GM21825 (cell line): ENCODE measurements around the gene COMMD6.

Experiments
- ATAC-seq: cut with Tn5 transposase; IDR thresholded peaks from one replicate; pipeline ENCODE4 v1.9.1; 2021; ENCODE audit warnings: mild to moderate bottlenecking, moderate library complexity; ENCODE audit not compliant: unreplicated experiment

Gene COMMD6

DNA sequence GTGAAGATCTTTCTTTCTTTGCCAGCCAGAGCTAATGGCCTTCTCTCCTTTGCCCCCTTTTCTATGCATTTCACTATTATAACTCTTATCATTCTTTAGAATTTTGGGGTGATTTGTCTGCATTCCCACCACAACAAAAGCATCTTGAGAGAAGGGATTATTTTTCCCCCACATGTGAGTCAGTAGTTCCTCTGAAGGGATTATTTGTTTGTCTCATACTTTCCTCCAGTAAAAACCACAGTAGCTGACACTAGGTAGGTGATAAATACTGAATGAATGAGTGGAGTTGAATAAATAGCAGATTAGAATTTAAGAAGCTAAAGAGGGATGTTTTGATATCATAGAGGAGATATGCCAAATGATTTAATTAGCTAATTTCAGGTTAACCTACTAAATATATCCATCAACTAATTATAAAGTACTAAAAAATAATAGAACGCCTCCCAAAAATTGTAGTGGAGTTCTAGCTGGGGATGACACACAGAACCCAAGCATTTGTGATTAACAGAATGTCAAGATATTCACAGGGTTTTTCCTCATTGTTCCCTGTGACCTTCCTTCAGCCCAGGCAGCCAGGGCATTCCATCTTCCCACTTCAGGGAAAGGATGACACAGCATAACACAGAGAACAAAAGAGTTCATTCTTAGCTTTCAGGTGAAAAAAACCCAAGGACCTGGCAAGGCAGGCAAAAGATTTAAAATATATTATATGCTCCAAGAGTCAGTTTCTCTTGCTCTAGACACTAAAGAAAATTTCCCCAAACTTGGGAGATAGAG is 52.2 kb downstream of the COMMD6 start:
- ATAC-seq: no peak

DNA sequence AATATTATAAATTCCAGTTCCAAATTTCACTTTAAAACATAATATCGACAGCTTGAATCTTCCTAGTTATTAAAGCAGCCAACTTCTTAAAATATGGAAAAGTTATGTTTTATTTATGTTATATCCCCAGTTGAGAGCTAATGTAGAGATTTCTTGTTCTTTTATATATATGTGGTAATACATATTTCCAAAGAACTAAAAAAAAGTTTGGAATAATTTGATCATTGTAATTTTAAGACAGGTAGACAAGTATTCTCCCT is 54.9 kb downstream of the COMMD6 start:
- no peak for ATAC-seq

DNA sequence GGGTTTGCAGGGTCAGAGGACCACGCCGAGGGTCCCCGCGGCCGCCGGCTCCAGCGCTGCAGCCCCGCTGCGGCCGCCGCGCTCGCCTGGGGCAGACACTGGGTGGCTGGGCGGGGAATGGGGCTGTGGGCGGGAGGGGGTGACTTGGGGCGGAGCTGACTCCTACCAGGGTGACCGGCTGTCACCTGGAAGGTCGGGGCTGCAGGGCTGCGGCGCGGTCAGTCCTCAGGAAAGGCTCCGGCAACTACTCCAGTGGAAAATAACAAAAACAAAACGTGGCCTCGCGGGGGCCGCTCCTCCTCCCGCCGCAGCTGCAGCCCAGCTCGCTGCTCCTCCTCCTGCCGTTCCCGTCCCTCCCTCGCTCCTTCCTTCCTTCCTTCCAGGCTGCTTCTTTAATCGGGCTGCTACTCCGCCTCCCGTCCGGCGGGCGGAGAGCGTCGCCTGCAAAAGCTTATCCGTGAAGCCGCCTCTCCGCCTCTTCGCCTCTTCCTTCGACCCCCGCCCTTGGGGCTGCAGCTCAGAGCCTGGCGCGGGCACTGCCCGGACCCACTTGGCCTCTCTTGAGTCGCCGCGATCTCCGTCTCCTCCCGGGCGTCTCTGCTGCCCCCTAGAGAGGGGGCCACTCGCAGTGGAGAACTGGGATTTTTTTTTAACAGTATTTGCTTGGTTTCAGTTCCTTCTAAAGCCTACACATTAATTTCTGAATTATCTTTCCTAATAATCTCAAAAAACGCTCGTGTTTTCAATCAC is 55.4 kb downstream of the COMMD6 start, which contains the start of gene TBC1D4:
TBC1D4 (minus strand) TSS at position 100 of the 750 bp plus-strand sequence. CDS start 402 bp downstream, outside the sequence.
- ATAC-seq: peak; percentile 75

DNA sequence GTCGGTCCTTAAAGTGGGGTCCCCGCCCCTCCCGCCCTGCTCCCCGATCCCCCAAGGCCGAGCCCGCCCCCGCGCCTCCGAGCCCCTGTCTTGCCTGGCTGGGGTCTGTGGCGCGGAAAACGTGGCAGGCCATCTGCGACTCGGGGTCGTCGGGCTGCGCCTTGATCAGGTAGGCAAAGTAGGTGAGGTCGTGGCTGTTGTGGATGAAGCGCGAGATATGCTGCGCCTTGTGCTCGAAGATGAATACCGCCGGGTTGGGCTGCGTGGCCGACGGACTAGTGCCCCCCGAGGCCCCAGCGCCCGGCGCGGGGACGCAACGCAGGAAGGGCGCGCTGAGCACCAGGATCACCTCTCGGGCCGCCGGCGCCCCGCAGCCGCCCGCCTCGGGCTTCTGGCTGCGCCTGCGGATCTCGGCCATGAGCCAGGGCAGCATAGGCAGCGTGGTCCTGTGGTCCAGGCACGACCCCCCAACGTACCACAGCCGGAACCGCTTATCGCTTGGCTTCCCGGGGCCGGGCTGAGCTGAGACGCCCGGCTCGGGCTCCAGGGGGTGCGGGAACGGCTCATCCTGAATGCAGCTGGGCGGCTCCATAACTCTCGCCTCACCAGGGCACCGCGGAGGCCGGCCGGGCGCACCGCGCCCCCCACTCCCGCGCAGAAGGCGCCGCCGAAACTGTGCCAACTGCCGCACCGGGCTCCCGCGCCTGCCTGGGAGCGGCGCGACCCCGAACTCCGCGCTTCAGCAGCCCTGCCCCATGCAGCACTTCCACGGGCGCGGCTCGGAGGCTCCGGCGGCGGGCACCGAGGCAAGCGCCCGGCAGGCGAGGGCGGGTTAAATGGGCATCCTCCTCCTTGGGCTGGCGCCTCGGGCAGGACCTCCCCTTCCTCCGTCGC is 56.2 kb downstream of the COMMD6 start:
- ATAC-seq: peak; percentile 27

DNA sequence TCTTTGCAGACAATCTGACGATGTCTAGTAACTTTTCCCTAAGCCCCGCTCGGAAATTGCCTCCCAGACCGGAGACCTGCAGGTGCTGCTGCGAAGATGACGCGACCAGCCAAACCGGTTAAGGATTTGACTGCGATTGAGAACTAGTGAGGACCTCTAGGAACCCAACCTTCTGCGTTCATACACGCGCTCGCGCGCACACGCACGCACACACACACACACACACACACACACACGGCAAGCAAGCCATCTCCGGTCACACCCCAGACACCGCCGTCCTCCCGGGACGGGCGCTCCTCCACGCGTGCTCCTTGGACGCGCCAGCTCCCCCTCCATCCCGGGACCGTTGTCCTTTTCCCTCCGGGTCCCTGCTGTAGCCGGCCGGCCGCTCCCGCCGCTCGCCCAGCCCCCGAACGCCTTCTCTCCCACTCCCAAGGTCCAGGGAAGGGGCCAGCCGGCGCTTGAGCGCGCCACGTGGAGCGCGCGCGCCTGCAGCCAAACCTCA is 56.9 kb downstream of the COMMD6 start:
- ATAC-seq: no peak

- ATAC-seq: no peak
Observed at GRCh38 chr13:75479102-75479740, 58.4 kb downstream of the COMMD6 start.

GRCh38 chr13:75478659-75479058 is 59.0 kb downstream of the COMMD6 start:
- ATAC-seq: no peak
